Fibroblast of villous mesenchyme (primary cell): ENCODE results near the gene TNFSF4. TPM values are rescaled to one million over a fixed set of nuclear protein-coding genes. Genes with fewer than 3 reads are reported as not detected.

Experiments
- DNase-seq: peaks from one replicate; pipeline ENCODE4 v3.0.0-alpha.2; 2010; ENCODE audit warnings: low read depth
- H3K4me3 ChIP-seq: 2 replicates; pipeline ENCODE4 v1.5.1; 2011; ENCODE audit warnings: low read depth, mild to moderate bottlenecking, low read length
- CTCF ChIP-seq: IDR thresholded peaks from 2 replicates; pipeline ENCODE4 v1.5.1; 2012; ENCODE audit warnings: low read depth, mild to moderate bottlenecking, low read length; ENCODE audit not compliant: insufficient read depth
- total RNA-seq: library from RNA; depleted of rRNA; stranded (reverse); fragments of >200 nt; gene quantifications from 2 replicates; pipeline ENCODE4 v1.2.3, GENCODE V29; 2012

The TNFSF4 gene
- total RNA-seq, 1 donor = 127 TPM

GRCh38 chr1:173224280-173224892 lies 17.3 kb upstream of the TNFSF4 start:
- TF ChIP-seq CTCF = no peak
- no peak overlapping the region for H3K4me3 ChIP-seq
- peak; percentile 42 for DNase-seq

DNA sequence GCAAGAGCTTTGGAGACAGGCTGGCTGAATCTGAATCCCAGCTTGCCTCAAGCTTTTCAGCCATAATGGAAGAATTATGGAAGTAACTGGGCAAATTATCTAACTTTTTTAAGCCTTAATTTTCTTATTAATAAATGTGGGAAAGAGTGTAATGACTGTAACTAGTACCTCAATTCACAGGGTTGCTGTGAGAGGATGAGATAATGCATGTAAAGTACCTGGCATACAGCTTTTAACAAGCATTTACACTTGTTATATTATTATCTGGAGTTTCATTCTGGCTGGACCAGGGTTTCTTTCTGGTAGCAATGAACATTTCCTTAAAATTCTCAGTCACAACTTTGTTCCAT lies 15.9 kb upstream of the TNFSF4 start:
- DNase-seq = no peak
- no peak overlapping the region for H3K4me3 ChIP-seq
- no peak for TF ChIP-seq CTCF

- DNase-seq = no peak
- no peak for TF ChIP-seq CTCF
- H3K4me3 ChIP-seq = no peak overlapping the region
Observed at GRCh38 chr1:173222149-173223030, 15.3 kb upstream of the TNFSF4 start.

GRCh38 chr1:173220157-173220556 lies 13.0 kb upstream of the TNFSF4 start:
- DNase-seq = no peak
- no peak overlapping the region for H3K4me3 ChIP-seq
- TF ChIP-seq CTCF = no peak

DNA sequence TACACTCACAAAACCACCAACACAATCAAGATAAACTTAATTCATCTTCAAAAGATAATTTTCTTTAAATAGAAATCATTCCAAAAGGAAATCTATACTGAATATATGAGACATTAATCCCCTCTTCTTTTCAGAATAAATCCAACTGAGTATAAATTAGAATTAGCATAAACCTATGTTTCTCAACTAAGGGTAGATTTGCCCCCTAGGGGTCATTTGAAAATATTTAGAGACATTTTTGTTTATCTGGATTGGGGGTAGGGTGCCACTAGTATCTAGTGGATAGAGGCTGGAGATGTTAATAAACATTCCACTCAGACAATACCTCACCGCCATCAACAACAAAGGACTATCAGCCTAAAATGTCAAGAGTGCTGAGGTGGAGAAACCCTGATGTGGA lies 6.5 kb upstream of the TNFSF4 start:
- H3K4me3 ChIP-seq = no peak overlapping the region
- no peak for TF ChIP-seq CTCF
- no peak for DNase-seq

- no peak for DNase-seq
- no peak for TF ChIP-seq CTCF
- H3K4me3 ChIP-seq = no peak overlapping the region
Observed at GRCh38 chr1:173212952-173213491, 5.9 kb upstream of the TNFSF4 start.
